Parathyroid adenoma (tissue), 2 donors: Measurements from ENCODE around the gene ADAT3.

Experiments
- H2AFZ ChIP-seq: fragments of 300-600 bp; sonication (generic); one replicate; pipeline ENCODE4 v1.7.0; 2017; ENCODE audit warnings: antibody characterized with exemption, mild to moderate bottlenecking
- H3K27ac ChIP-seq: fragments of 300-600 bp; sonication (generic); one replicate; pipeline ENCODE4 v1.7.0; 2017
- H3K27me3 ChIP-seq: fragments of 300-600 bp; sonication (generic); one replicate; pipeline ENCODE4 v1.7.0; 2017; ENCODE audit warnings: low read length; ENCODE audit not compliant: control insufficient read depth, insufficient read depth
- H3K36me3 ChIP-seq: fragments of 300-600 bp; sonication (generic); one replicate; pipeline ENCODE4 v1.7.0; 2017; ENCODE audit warnings: low read length; ENCODE audit not compliant: control insufficient read depth, insufficient read depth
- H3K4me1 ChIP-seq: fragments of 300-600 bp; sonication (generic); one replicate; pipeline ENCODE4 v1.7.0; 2017; ENCODE audit warnings: control low read depth
- H3K4me2 ChIP-seq: fragments of 300-600 bp; sonication (generic); one replicate; pipeline ENCODE4 v1.7.0; 2017; ENCODE audit warnings: low read length
- H3K4me3 ChIP-seq: fragments of 300-600 bp; sonication (generic); one replicate; pipeline ENCODE4 v1.7.0; 2017; ENCODE audit warnings: low read depth, low read length
- H3K79me2 ChIP-seq: fragments of 300-600 bp; sonication (generic); one replicate; pipeline ENCODE4 v1.7.0; 2017; ENCODE audit warnings: control low read depth
- H3K9ac ChIP-seq: fragments of 300-600 bp; sonication (generic); one replicate; pipeline ENCODE4 v1.7.0; 2017; ENCODE audit warnings: mild to moderate bottlenecking
- H3K9me3 ChIP-seq: fragments of 300-600 bp; sonication (generic); one replicate; pipeline ENCODE4 v1.7.0; 2017; ENCODE audit warnings: low read length; ENCODE audit not compliant: control insufficient read depth
- TF ChIP-seq, protein P1 (sequence below): fragments of 300-600 bp; sonication (generic); IDR thresholded peaks from one replicate; pipeline ENCODE4 v1.7.0; 2017; ENCODE audit warnings: antibody characterized with exemption, mild to moderate bottlenecking
- donor health status: primary hyperparathyroidism.

The ADAT3 gene

GRCh38 chr19:1905863-1906375 lies 720 bp downstream of the ADAT3 start:
- peak overlapping the region; percentile 37 for H3K27ac ChIP-seq
- TF ChIP-seq, protein P1, sequence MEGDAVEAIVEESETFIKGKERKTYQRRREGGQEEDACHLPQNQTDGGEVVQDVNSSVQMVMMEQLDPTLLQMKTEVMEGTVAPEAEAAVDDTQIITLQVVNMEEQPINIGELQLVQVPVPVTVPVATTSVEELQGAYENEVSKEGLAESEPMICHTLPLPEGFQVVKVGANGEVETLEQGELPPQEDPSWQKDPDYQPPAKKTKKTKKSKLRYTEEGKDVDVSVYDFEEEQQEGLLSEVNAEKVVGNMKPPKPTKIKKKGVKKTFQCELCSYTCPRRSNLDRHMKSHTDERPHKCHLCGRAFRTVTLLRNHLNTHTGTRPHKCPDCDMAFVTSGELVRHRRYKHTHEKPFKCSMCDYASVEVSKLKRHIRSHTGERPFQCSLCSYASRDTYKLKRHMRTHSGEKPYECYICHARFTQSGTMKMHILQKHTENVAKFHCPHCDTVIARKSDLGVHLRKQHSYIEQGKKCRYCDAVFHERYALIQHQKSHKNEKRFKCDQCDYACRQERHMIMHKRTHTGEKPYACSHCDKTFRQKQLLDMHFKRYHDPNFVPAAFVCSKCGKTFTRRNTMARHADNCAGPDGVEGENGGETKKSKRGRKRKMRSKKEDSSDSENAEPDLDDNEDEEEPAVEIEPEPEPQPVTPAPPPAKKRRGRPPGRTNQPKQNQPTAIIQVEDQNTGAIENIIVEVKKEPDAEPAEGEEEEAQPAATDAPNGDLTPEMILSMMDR: no peak
- no peaks in the 10 kb centered on the region for H3K9me3 ChIP-seq
- no peaks in the 10 kb centered on the region for H3K27me3 ChIP-seq
- H3K4me2 ChIP-seq: peak overlapping the region; percentile 97
- H3K4me1 ChIP-seq: peaks cover 4% of the 10 kb centered on the region
- no peak overlapping the region for H3K9ac ChIP-seq
- no peaks in the 10 kb centered on the region for H3K36me3 ChIP-seq
- H2AFZ ChIP-seq: peak overlapping the region; percentile 61
- peak overlapping the region; percentile 71 for H3K4me3 ChIP-seq
- peaks cover 8% of the 10 kb centered on the region for H3K79me2 ChIP-seq

- Histone ChIP-seq H3K27me3 (no peaks in the 10 kb centered on the region), H3K4me3 (no peak overlapping the region), H3K36me3 (no peaks in the 10 kb centered on the region), H3K4me1 (peaks cover 4% of the 10 kb centered on the region), H3K4me2 (no peak overlapping the region), H3K79me2 (peaks cover 8% of the 10 kb centered on the region), H2AFZ (no peak overlapping the region), H3K9ac (no peak overlapping the region), H3K9me3 (no peaks in the 10 kb centered on the region), H3K27ac (no peak overlapping the region)
- TF ChIP-seq, protein P1: no peak
Observed at GRCh38 chr19:1906985-1907562, 1.9 kb downstream of the ADAT3 start.

DNA sequence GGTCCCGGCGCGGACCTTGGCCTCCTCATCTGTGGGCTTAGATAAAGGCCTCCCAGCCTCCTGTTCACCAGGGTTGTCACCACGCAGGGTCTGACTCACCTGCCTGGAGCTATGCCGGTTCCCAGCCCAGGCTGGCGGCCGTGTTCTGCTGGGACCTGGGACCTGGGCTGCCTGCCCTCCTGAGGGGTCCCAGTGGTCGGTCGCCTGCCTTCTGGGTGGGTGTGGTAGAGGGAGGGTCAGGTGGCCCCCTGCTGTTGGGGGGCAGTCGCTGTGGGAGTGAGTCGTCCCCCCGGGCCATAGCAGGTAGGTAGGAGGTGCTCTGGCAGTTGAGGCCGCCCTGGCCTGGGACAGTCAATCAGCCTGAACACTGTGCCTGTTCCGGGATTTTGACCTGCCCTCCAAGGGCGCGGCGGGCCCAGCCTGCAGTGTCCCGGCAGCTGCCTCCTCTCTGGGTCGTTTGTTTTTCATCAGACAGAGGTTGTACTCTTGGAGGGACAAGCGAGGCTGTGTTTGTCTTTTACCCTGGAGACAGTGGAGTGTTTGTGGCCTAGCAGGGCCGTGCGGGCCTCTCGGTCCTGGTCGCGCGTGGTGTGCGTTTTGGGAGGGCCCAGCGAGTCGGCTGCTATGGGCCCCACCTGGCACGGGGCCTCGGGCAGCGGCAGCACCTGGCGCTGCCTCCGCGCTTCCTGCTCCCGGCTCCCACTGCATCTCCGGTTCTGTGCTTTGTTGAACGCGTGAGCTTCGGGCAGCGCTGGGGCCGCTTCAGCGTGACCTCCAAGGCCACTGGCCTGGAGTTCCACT lies 2.6 kb downstream of the ADAT3 start:
- Histone ChIP-seq H3K9ac (no peak overlapping the region), H3K4me2 (no peak overlapping the region), H2AFZ (no peak overlapping the region), H3K36me3 (no peaks in the 10 kb centered on the region), H3K79me2 (peaks cover 8% of the 10 kb centered on the region), H3K9me3 (no peaks in the 10 kb centered on the region), H3K4me3 (no peak overlapping the region), H3K27me3 (no peaks in the 10 kb centered on the region), H3K27ac (no peak overlapping the region), H3K4me1 (peaks cover 4% of the 10 kb centered on the region)
- TF ChIP-seq, protein P1: no peak

DNA sequence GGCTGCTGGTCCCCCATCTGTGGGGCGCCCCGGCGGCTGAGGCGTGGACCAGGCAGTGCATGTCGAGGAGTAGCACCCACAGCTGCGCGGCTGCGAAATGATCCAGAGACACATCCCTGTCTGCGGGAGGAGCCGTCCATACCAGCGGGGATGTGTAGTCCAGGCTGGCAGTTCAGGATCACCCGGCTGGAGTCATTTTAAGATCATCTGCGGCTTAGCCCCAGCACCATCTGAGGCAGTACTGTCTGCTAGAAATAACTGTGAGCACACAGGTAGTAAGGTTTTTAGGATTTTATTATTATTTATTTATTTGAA lies 3.1 kb downstream of the ADAT3 start:
- Histone ChIP-seq H3K4me1 (peaks cover 4% of the 10 kb centered on the region), H3K4me2 (no peak overlapping the region), H3K36me3 (no peaks in the 10 kb centered on the region), H3K27me3 (no peaks in the 10 kb centered on the region), H3K27ac (no peak overlapping the region), H3K9me3 (no peaks in the 10 kb centered on the region), H3K9ac (no peak overlapping the region), H3K4me3 (no peak overlapping the region), H3K79me2 (peaks cover 8% of the 10 kb centered on the region), H2AFZ (no peak overlapping the region)
- TF ChIP-seq, protein P1: no peak
